HEK293 (cell line): ENCODE results near the gene CNP.

Source experiments
- GLI4 ChIP-seq: fragments of 450-650 bp; formaldehyde crosslinking; IDR thresholded peaks from 2 replicates; pipeline ENCODE4 v1.5.1; 2016; ENCODE audit warnings: missing biosample characterization, missing genetic modification characterization
- HOXD13 ChIP-seq: sonication (generic); formaldehyde crosslinking; IDR thresholded peaks from 2 replicates; pipeline ENCODE4 v1.8.0; 2022; ENCODE audit warnings: missing genetic modification reagents, borderline replicate concordance
- KLF10 ChIP-seq: fragments of 450-650 bp; IDR thresholded peaks from 2 replicates; pipeline ENCODE4 v1.5.1; 2018; ENCODE audit warnings: missing biosample characterization, mild to moderate bottlenecking, missing genetic modification characterization
- KLF8 ChIP-seq: fragments of 450-650 bp; formaldehyde crosslinking; IDR thresholded peaks from 2 replicates; pipeline ENCODE4 v1.5.1; 2016; ENCODE audit warnings: missing biosample characterization, missing genetic modification characterization
- MYNN ChIP-seq: fragments of 450-650 bp; formaldehyde crosslinking; IDR thresholded peaks from 2 replicates; pipeline ENCODE4 v1.5.1; 2016; ENCODE audit warnings: missing biosample characterization, missing genetic modification characterization, borderline replicate concordance
- OVOL3 ChIP-seq: fragments of 450-650 bp; formaldehyde crosslinking; IDR thresholded peaks from 2 replicates; pipeline ENCODE4 v1.5.1; 2016; ENCODE audit warnings: missing biosample characterization, missing genetic modification characterization
- PBX3 ChIP-seq: sonication (generic); formaldehyde crosslinking; IDR thresholded peaks from 2 replicates; pipeline ENCODE4 v1.8.1; 2022; ENCODE audit warnings: mild to moderate bottlenecking, moderate library complexity, missing genetic modification reagents
- SCRT1 ChIP-seq: fragments of 450-650 bp; formaldehyde crosslinking; IDR thresholded peaks from 2 replicates; pipeline ENCODE4 v1.5.1; 2016; ENCODE audit warnings: missing biosample characterization, missing genetic modification characterization, borderline replicate concordance
- ZNF112 ChIP-seq: fragments of 450-650 bp; formaldehyde crosslinking; IDR thresholded peaks from 2 replicates; pipeline ENCODE4 v1.5.0; 2017; ENCODE audit warnings: missing biosample characterization, missing genetic modification characterization
- ZNF121 ChIP-seq: fragments of 450-650 bp; formaldehyde crosslinking; IDR thresholded peaks from 2 replicates; pipeline ENCODE4 v1.5.1; 2016; ENCODE audit warnings: missing biosample characterization, missing genetic modification characterization
- ZNF133 ChIP-seq: fragments of 450-650 bp; formaldehyde crosslinking; IDR thresholded peaks from 2 replicates; pipeline ENCODE4 v1.5.1; 2016; ENCODE audit warnings: missing biosample characterization, missing genetic modification characterization
- ZNF155 ChIP-seq: fragments of 450-650 bp; formaldehyde crosslinking; IDR thresholded peaks from 2 replicates; pipeline ENCODE4 v1.5.1; 2016; ENCODE audit warnings: missing biosample characterization, missing genetic modification characterization
- ZNF157 ChIP-seq: fragments of 450-650 bp; formaldehyde crosslinking; IDR thresholded peaks from 2 replicates; pipeline ENCODE4 v1.5.1; 2016; ENCODE audit warnings: missing biosample characterization, missing genetic modification characterization
- ZNF404 ChIP-seq: fragments of 450-650 bp; formaldehyde crosslinking; IDR thresholded peaks from 2 replicates; pipeline ENCODE4 v1.5.1; 2017; ENCODE audit warnings: missing biosample characterization, missing genetic modification characterization
- ZNF514 ChIP-seq: fragments of 450-650 bp; formaldehyde crosslinking; IDR thresholded peaks from 2 replicates; pipeline ENCODE4 v1.5.1; 2016; ENCODE audit warnings: missing biosample characterization, missing genetic modification characterization
- ZNF610 ChIP-seq: fragments of 450-650 bp; formaldehyde crosslinking; IDR thresholded peaks from 2 replicates; pipeline ENCODE4 v1.5.1; 2016; ENCODE audit warnings: missing biosample characterization, missing genetic modification characterization, borderline replicate concordance
- ZNF626 ChIP-seq: fragments of 450-650 bp; sonication (Bioruptor Pico); formaldehyde crosslinking; IDR thresholded peaks from 2 replicates; pipeline ENCODE4 v1.5.1; 2018; ENCODE audit warnings: missing biosample characterization, missing genetic modification characterization, inconsistent platforms
- ZNF654 ChIP-seq: fragments of 450-650 bp; formaldehyde crosslinking; IDR thresholded peaks from 2 replicates; pipeline ENCODE4 v1.5.1; 2016; ENCODE audit warnings: low read depth, missing biosample characterization, missing genetic modification characterization
- ZNF677 ChIP-seq: fragments of 450-650 bp; IDR thresholded peaks from 2 replicates; pipeline ENCODE4 v1.5.0; 2018; ENCODE audit warnings: missing biosample characterization, mild to moderate bottlenecking, missing genetic modification characterization, moderate library complexity
- ZNF776 ChIP-seq: fragments of 450-650 bp; formaldehyde crosslinking; IDR thresholded peaks from 2 replicates; pipeline ENCODE4 v1.5.0; 2017; ENCODE audit warnings: missing biosample characterization, missing genetic modification characterization, borderline replicate concordance
- ZNF785 ChIP-seq: fragments of 450-650 bp; formaldehyde crosslinking; IDR thresholded peaks from 2 replicates; pipeline ENCODE4 v1.5.1; 2016; ENCODE audit warnings: missing biosample characterization, missing genetic modification characterization
- ZNF792 ChIP-seq: fragments of 450-650 bp; formaldehyde crosslinking; IDR thresholded peaks from 2 replicates; pipeline ENCODE4 v1.5.1; 2016; ENCODE audit warnings: missing biosample characterization, missing genetic modification characterization
- ZSCAN16 ChIP-seq: fragments of 450-650 bp; formaldehyde crosslinking; IDR thresholded peaks from 2 replicates; pipeline ENCODE4 v1.5.1; 2016; ENCODE audit warnings: missing biosample characterization, missing genetic modification characterization
- ZSCAN5A ChIP-seq: fragments of 450-650 bp; formaldehyde crosslinking; IDR thresholded peaks from 2 replicates; pipeline ENCODE4 v1.5.1; 2016; ENCODE audit warnings: missing biosample characterization, missing genetic modification characterization
- ZXDB ChIP-seq: fragments of 450-650 bp; formaldehyde crosslinking; IDR thresholded peaks from 2 replicates; pipeline ENCODE4 v1.5.1; 2016; ENCODE audit warnings: missing biosample characterization, missing genetic modification characterization
- TF ChIP-seq, protein P1 (sequence below): fragments of 450-650 bp; formaldehyde crosslinking; IDR thresholded peaks from 2 replicates; pipeline ENCODE4 v1.5.1; 2016; ENCODE audit warnings: missing biosample characterization, missing genetic modification characterization
- TF ChIP-seq, protein P2 (sequence below): fragments of 450-650 bp; formaldehyde crosslinking; IDR thresholded peaks from 2 replicates; pipeline ENCODE4 v1.5.1; 2016; ENCODE audit warnings: missing biosample characterization, missing genetic modification characterization, borderline replicate concordance
- TF ChIP-seq, protein P3 (sequence below): IDR thresholded peaks from 2 replicates; pipeline ENCODE4 v1.6.1; 2011; ENCODE audit warnings: mild to moderate bottlenecking, low read depth, low read length, borderline replicate concordance
- TF ChIP-seq, protein P4 (sequence below): fragments of 450-650 bp; formaldehyde crosslinking; IDR thresholded peaks from 2 replicates; pipeline ENCODE4 v1.5.1; 2016; ENCODE audit warnings: missing biosample characterization, missing genetic modification characterization
- TF ChIP-seq, protein P5 (sequence below): fragments of 450-650 bp; formaldehyde crosslinking; IDR thresholded peaks from 2 replicates; pipeline ENCODE4 v1.5.1; 2016; ENCODE audit warnings: missing biosample characterization, missing genetic modification characterization

The CNP gene

DNA sequence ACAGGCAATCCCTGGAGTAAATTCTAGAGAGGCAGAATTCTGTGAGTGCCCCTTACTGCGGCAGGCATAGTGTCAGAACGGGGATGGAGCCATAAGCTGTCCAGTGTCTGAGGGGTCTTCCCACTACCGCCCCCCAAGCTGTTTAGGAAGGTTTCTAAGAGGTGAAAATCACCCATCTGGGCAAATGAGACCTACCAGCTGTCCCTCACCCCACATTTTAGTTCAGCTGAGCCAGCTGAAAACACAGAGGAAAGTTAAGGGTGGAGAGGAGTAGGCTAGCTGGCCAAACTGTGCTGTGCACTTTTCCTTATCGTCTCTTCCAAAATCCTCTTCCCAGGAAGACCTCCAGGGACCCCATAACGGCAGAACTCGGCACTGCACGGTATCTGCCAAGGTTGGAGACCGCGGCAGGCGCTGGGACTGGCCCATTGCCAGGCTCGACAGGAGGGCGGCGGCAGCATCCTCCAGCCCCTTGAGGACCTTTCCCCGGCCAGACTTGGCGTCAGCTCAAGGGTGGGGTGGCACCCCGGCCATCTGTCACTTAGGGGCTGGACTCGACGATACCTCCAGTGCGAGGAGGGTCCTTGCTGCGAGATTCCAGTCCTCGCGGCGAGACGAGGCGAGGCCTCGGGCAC, 48.8 kb upstream of the CNP start (continued):
- TF ChIP-seq ZNF133 (tag by site-specific recombination): no peak
- TF ChIP-seq ZNF776 (tag by site-specific recombination): no peak
- no peak for TF ChIP-seq ZSCAN16 (tag by site-specific recombination)
- TF ChIP-seq ZNF404 (tag by site-specific recombination): no peak
- TF ChIP-seq, protein P1, sequence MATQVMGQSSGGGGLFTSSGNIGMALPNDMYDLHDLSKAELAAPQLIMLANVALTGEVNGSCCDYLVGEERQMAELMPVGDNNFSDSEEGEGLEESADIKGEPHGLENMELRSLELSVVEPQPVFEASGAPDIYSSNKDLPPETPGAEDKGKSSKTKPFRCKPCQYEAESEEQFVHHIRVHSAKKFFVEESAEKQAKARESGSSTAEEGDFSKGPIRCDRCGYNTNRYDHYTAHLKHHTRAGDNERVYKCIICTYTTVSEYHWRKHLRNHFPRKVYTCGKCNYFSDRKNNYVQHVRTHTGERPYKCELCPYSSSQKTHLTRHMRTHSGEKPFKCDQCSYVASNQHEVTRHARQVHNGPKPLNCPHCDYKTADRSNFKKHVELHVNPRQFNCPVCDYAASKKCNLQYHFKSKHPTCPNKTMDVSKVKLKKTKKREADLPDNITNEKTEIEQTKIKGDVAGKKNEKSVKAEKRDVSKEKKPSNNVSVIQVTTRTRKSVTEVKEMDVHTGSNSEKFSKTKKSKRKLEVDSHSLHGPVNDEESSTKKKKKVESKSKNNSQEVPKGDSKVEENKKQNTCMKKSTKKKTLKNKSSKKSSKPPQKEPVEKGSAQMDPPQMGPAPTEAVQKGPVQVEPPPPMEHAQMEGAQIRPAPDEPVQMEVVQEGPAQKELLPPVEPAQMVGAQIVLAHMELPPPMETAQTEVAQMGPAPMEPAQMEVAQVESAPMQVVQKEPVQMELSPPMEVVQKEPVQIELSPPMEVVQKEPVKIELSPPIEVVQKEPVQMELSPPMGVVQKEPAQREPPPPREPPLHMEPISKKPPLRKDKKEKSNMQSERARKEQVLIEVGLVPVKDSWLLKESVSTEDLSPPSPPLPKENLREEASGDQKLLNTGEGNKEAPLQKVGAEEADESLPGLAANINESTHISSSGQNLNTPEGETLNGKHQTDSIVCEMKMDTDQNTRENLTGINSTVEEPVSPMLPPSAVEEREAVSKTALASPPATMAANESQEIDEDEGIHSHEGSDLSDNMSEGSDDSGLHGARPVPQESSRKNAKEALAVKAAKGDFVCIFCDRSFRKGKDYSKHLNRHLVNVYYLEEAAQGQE (tag by site-specific recombination): no peak
- TF ChIP-seq, protein P2, sequence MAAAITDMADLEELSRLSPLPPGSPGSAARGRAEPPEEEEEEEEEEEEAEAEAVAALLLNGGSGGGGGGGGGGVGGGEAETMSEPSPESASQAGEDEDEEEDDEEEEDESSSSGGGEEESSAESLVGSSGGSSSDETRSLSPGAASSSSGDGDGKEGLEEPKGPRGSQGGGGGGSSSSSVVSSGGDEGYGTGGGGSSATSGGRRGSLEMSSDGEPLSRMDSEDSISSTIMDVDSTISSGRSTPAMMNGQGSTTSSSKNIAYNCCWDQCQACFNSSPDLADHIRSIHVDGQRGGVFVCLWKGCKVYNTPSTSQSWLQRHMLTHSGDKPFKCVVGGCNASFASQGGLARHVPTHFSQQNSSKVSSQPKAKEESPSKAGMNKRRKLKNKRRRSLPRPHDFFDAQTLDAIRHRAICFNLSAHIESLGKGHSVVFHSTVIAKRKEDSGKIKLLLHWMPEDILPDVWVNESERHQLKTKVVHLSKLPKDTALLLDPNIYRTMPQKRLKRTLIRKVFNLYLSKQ: no peak
- TF ChIP-seq, protein P3, sequence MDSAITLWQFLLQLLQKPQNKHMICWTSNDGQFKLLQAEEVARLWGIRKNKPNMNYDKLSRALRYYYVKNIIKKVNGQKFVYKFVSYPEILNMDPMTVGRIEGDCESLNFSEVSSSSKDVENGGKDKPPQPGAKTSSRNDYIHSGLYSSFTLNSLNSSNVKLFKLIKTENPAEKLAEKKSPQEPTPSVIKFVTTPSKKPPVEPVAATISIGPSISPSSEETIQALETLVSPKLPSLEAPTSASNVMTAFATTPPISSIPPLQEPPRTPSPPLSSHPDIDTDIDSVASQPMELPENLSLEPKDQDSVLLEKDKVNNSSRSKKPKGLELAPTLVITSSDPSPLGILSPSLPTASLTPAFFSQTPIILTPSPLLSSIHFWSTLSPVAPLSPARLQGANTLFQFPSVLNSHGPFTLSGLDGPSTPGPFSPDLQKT: no peak
- no peak; the same call in 1 of the 2 replicates for TF ChIP-seq KLF10
- no peak for TF ChIP-seq ZNF610 (tag by site-specific recombination)
- no peak for TF ChIP-seq ZNF157 (tag by site-specific recombination)
- no peak for TF ChIP-seq SCRT1 (tag by site-specific recombination)
- TF ChIP-seq ZNF121 (tag by site-specific recombination): no peak
- TF ChIP-seq ZNF514 (tag by site-specific recombination): no peak
- TF ChIP-seq, protein P4, sequence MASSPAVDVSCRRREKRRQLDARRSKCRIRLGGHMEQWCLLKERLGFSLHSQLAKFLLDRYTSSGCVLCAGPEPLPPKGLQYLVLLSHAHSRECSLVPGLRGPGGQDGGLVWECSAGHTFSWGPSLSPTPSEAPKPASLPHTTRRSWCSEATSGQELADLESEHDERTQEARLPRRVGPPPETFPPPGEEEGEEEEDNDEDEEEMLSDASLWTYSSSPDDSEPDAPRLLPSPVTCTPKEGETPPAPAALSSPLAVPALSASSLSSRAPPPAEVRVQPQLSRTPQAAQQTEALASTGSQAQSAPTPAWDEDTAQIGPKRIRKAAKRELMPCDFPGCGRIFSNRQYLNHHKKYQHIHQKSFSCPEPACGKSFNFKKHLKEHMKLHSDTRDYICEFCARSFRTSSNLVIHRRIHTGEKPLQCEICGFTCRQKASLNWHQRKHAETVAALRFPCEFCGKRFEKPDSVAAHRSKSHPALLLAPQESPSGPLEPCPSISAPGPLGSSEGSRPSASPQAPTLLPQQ (tag by site-specific recombination): no peak
- no peak for TF ChIP-seq MYNN (tag by site-specific recombination)
- no peak for TF ChIP-seq ZNF112 (tag by site-specific recombination)
- no peak for TF ChIP-seq ZNF626 (tag by site-specific recombination)
- TF ChIP-seq KLF8 (tag by site-specific recombination): peak; percentile 51
- TF ChIP-seq PBX3: peak; percentile 32; the same call in 1 of the 2 replicates
- TF ChIP-seq ZNF155 (tag by site-specific recombination): no peak
- no peak for TF ChIP-seq ZNF792 (tag by site-specific recombination)
- no peak for TF ChIP-seq OVOL3 (tag by site-specific recombination)
- no peak for TF ChIP-seq HOXD13 (CRISPR knock-in tag)
- no peak; the same call in 1 of the 2 replicates for TF ChIP-seq ZXDB (tag by site-specific recombination)
- no peak for TF ChIP-seq ZSCAN5A (tag by site-specific recombination)
- TF ChIP-seq ZNF785 (tag by site-specific recombination): no peak
- TF ChIP-seq, protein P5, sequence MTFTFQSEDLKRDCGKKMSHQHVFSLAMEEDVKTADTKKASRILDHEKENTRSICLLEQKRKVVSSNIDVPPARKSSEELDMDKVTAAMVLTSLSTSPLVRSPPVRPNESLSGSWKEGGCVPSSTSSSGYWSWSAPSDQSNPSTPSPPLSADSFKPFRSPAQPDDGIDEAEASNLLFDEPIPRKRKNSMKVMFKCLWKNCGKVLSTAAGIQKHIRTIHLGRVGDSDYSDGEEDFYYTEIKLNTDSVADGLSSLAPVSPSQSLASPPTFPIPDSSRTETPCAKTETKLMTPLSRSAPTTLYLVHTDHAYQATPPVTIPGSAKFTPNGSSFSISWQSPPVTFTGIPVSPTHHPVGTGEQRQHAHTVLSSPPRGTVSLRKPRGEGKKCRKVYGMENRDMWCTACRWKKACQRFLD (tag by site-specific recombination): no peak
- no peak for TF ChIP-seq ZNF677 (tag by site-specific recombination)
- no peak for TF ChIP-seq ZNF654
- no peak for TF ChIP-seq GLI4 (tag by site-specific recombination)
